CD4-positive, alpha-beta T cell (primary cell): ENCODE measurements around the gene NTMT2. TPM values are rescaled to one million over a fixed set of nuclear protein-coding genes. Genes with fewer than 3 reads are reported as not detected.
"Not testable (repeated sequence)": the region's sequence is repeated elsewhere in the genome, so short reads cannot be mapped to it uniquely, and the experiment has no call there.

ENCODE experiments used
- ATAC-seq: fragments of 200-7000 bp; cut with Tn5 transposase; one replicate; pipeline ENCODE4 v1.10.0; 2022; ENCODE audit warnings: mild to moderate bottlenecking; ENCODE audit not compliant: poor library complexity
- CTCF ChIA-PET: fragments of 350-600 bp; sonication (Branson Sonifier 250); formaldehyde crosslinking; loops from one replicate; lab custom pipeline; 2021; ENCODE audit warnings: antibody characterized with exemption, inconsistent platforms; lab: Charles Lee
- POLR2A ChIA-PET: fragments of 350-600 bp; sonication (Branson Sonifier 250); formaldehyde crosslinking; loops from one replicate; lab custom pipeline; 2021; ENCODE audit warnings: antibody characterized with exemption, inconsistent platforms; lab: Charles Lee
- DNase-seq, 14 experiments: peaks; one replicate each; pipeline ENCODE4 v3.0.0-alpha.2; 2013 to 2020; ENCODE audit warnings: mixed read lengths in 2 of 14
- H3K27ac ChIP-seq, 2 donors: one replicate each; pipeline versions ENCODE4 v1.5.1 to v1.7.0; 2013; ENCODE audit warnings: low read length in 2 of 2, low read depth in 1 of 2, mild to moderate bottlenecking in 1 of 2
- H3K27me3 ChIP-seq, 2 experiments: 1 replicate in 1 of 2; 2 replicates in 1 of 2; pipeline versions ENCODE4 v1.6.1 to v1.7.0; 2013; ENCODE audit warnings: low read length in 2 of 2, control low read depth in 1 of 2, mild to moderate bottlenecking in 1 of 2, moderate library complexity in 1 of 2; ENCODE audit not compliant: insufficient read depth in 2 of 2, control insufficient read depth in 1 of 2
- H3K36me3 ChIP-seq: one replicate; pipeline ENCODE4 v1.6.1; 2013; ENCODE audit warnings: low read length, control low read depth; ENCODE audit not compliant: insufficient read depth
- H3K4me1 ChIP-seq: one replicate; pipeline ENCODE4 v1.6.1; 2013; ENCODE audit warnings: low read length, control low read depth; ENCODE audit not compliant: insufficient read depth
- H3K4me3 ChIP-seq: one replicate; pipeline ENCODE4 v1.5.1; 2013; ENCODE audit warnings: mild to moderate bottlenecking, low read length, moderate library complexity
- H3K9me3 ChIP-seq, 2 experiments: 1 replicate in 1 of 2; 2 replicates in 1 of 2; pipeline versions ENCODE4 v1.6.1 to v1.7.0; 2013; ENCODE audit warnings: low read length in 2 of 2, mild to moderate bottlenecking in 2 of 2, control low read depth in 1 of 2, moderate library complexity in 1 of 2; ENCODE audit not compliant: control insufficient read depth in 1 of 2, insufficient read depth in 1 of 2
- H3K27ac Mint-ChIP-seq: one replicate; pipeline ENCODE4 v1.8.0; 2020; ENCODE audit warnings: mixed read lengths
- H3K27me3 Mint-ChIP-seq: one replicate; pipeline ENCODE4 v1.8.0; 2021; ENCODE audit warnings: mixed read lengths
- H3K36me3 Mint-ChIP-seq: one replicate; pipeline ENCODE4 v1.8.0; 2021; ENCODE audit warnings: low read depth, mixed read lengths
- H3K4me1 Mint-ChIP-seq: one replicate; pipeline ENCODE4 v1.8.0; 2021; ENCODE audit warnings: low read depth, mixed read lengths
- H3K4me3 Mint-ChIP-seq: one replicate; pipeline ENCODE4 v1.8.0; 2020; ENCODE audit warnings: mild to moderate bottlenecking, mixed read lengths
- H3K9me3 Mint-ChIP-seq: one replicate; pipeline ENCODE4 v1.8.0; 2020; ENCODE audit warnings: mixed read lengths
- intact Hi-C, 2 experiments: fragments of 100-400 bp; cut with DNase I in 1 of 2; cut with micrococcal nuclease in 1 of 2; formaldehyde crosslinking; loops; one replicate each; pipeline versions ENCODE4 v1.15.1 to v1.9.0; 2023 to 2025; cut with DNase I, micrococcal nuclease
- total RNA-seq, 174 experiments: library from RNA in 2 of 174; stranded (reverse) in 2 of 174; gene quantifications; one replicate each; pipeline ENCODE4 v1.2.3 and lab custom pipeline; 2021 to 2026
- TF ChIP-seq, protein P1 (sequence below): fragments of 200-600 bp; IDR thresholded peaks from one replicate; pipeline ENCODE4 v1.8.0; 2022; ENCODE audit warnings: antibody characterized with exemption, mild to moderate bottlenecking

NTMT2 gene
- total RNA-seq, 2 experiments from 2014 or later, result not detected

DNA sequence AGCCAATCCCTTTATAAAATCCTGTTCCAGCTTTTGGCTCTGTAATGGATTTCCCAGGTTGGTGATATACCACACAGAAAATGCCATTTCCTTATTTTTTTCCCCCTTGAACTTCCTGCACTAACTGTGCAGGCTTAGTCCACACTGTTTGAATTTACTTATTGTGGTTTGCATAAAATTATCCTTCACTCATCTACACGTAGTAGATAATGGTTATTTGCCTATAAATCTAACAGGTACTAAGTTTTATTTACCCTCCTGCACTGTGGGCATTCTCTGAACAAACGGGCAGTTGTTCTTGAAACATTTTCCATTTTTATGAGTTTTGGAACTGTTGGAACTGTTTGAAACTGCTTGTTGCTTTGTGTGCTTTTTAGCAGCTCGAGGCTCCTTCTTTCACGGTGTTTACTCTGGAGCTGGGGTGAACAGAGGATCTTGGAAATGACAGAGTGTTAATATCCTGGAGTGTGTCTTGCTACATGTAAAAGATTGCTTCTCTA lies 48.3 kb upstream of the NTMT2 start:
- no peaks in the 10 kb centered on the region for H3K36me3 Mint-ChIP-seq
- H3K27me3 ChIP-seq, result peaks cover 3 to 19% of the 10 kb centered on the region in 2 experiments
- no peaks in the 10 kb centered on the region for H3K9me3 ChIP-seq
- no peaks in the 10 kb centered on the region for H3K36me3 ChIP-seq
- DNase-seq, result no peak
- no peaks in the 10 kb centered on the region for H3K4me1 ChIP-seq
- H3K4me3 Mint-ChIP-seq, result no peak overlapping the region
- H3K9me3 Mint-ChIP-seq, result no peaks in the 10 kb centered on the region
- CTCF ChIA-PET, result no interaction called here
- TF ChIP-seq, protein P1, sequence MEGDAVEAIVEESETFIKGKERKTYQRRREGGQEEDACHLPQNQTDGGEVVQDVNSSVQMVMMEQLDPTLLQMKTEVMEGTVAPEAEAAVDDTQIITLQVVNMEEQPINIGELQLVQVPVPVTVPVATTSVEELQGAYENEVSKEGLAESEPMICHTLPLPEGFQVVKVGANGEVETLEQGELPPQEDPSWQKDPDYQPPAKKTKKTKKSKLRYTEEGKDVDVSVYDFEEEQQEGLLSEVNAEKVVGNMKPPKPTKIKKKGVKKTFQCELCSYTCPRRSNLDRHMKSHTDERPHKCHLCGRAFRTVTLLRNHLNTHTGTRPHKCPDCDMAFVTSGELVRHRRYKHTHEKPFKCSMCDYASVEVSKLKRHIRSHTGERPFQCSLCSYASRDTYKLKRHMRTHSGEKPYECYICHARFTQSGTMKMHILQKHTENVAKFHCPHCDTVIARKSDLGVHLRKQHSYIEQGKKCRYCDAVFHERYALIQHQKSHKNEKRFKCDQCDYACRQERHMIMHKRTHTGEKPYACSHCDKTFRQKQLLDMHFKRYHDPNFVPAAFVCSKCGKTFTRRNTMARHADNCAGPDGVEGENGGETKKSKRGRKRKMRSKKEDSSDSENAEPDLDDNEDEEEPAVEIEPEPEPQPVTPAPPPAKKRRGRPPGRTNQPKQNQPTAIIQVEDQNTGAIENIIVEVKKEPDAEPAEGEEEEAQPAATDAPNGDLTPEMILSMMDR, result no peak
- H3K27ac Mint-ChIP-seq, result no peak overlapping the region
- no peaks in the 10 kb centered on the region for H3K4me1 Mint-ChIP-seq
- peaks cover 27% of the 10 kb centered on the region for H3K27me3 Mint-ChIP-seq
- intact Hi-C loops, result no loop called here
- POLR2A ChIA-PET, result no interaction called here
- no peak overlapping the region for H3K4me3 ChIP-seq
- ATAC-seq, result no peak
- H3K27ac ChIP-seq, result no peak overlapping the region

DNA sequence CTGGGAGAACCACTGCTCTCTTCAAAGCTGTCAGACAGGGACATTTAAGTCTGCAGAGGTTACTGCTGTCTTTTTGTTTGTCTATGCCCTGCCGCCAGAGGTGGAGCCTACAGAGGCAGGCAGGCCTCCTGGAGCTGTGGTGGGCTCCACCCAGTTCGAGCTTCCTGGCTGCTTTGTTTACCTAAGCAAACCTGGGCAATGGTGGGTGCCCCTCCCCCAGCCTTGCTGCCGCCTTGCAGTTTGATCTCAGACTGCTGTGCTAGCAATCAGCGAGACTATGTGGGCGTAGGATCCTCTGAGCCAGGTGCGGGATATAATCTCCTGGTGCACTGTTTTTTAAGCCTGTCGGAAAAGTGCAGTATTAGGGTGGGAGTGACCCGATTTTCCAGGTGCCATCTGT lies 32.6 kb upstream of the NTMT2 start:
- ATAC-seq, H3K27ac Mint-ChIP-seq, H3K9me3 Mint-ChIP-seq, CTCF ChIA-PET, H3K4me3 ChIP-seq, H3K4me3 Mint-ChIP-seq, H3K36me3 Mint-ChIP-seq, DNase-seq, H3K36me3 ChIP-seq, intact Hi-C loops, H3K4me1 Mint-ChIP-seq, H3K27ac ChIP-seq, H3K4me1 ChIP-seq, POLR2A ChIA-PET: not testable (repeated sequence)
- Histone ChIP-seq H3K9me3 (peaks cover 0 to 14% of the 10 kb centered on the region in 2 experiments), H3K27me3 (peaks cover 2 to 15% of the 10 kb centered on the region in 2 experiments)
- peaks cover 31% of the 10 kb centered on the region for H3K27me3 Mint-ChIP-seq

DNA sequence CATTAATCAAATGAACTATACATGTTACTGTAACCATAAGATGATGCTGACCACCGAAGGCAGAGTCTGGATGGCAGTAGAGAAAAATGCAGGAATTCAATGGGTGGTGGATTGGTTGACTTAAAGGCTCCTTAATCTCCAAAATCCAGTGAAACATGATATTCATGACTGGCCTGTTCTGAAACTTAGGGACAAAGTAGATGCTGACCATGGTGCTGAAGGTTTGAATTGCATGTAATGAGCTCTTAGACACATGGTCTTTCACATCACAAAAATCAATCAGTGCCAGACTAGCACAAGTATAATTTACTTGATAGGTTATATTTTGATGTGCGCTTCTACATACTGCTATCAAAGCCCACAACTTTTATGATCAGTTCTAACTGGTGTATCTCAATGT lies 30.9 kb upstream of the NTMT2 start:
- DNase-seq (no peak), ATAC-seq (no peak)
- Mint-ChIP-seq H3K36me3 (no peaks in the 10 kb centered on the region), H3K4me1 (no peaks in the 10 kb centered on the region), H3K27me3 (peaks cover 44% of the 10 kb centered on the region), H3K9me3 (peaks cover 5% of the 10 kb centered on the region), H3K4me3 (no peak overlapping the region), H3K27ac (no peak overlapping the region)
- POLR2A ChIA-PET, result no interaction called here
- CTCF ChIA-PET, result no interaction called here
- H3K4me3 ChIP-seq, result no peak overlapping the region
- H3K36me3 ChIP-seq, result no peaks in the 10 kb centered on the region
- H3K9me3 ChIP-seq, result peaks cover 0 to 14% of the 10 kb centered on the region in 2 experiments
- TF ChIP-seq, protein P1, result no peak
- H3K27ac ChIP-seq, result no peak overlapping the region
- H3K4me1 ChIP-seq, result no peaks in the 10 kb centered on the region
- intact Hi-C loops, result no loop called here
- peaks cover 2 to 15% of the 10 kb centered on the region in 2 experiments for H3K27me3 ChIP-seq

DNA sequence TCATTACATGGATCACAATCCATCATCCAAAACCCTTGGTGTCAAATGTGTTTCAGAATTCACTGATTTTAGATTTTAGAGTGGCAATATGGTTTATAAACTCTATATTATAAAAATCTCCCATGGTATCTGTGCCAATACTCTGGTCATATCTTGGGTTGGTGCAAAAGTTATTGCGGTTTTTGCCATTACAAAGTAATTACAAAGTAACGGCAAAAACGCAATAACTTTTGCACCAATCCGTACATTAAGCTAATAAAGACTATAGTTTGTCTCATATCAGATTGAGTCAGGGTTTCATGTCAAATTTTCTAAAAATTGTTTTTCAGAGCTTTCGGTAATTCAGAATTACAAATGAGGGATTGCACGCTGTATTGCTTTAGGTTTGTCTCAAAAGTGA lies 23.4 kb upstream of the NTMT2 start:
- Mint-ChIP-seq H3K9me3 (peaks cover 10% of the 10 kb centered on the region), H3K27me3 (peaks cover 25% of the 10 kb centered on the region), H3K4me3 (no peak overlapping the region), H3K36me3 (no peaks in the 10 kb centered on the region), H3K4me1 (no peaks in the 10 kb centered on the region), H3K27ac (no peak overlapping the region)
- TF ChIP-seq, protein P1, result no peak
- Histone ChIP-seq H3K4me1 (no peaks in the 10 kb centered on the region), H3K4me3 (no peak overlapping the region), H3K36me3 (no peaks in the 10 kb centered on the region), H3K9me3 (peaks cover 0 to 8% of the 10 kb centered on the region in 2 experiments), H3K27me3 (peaks cover 0 to 2% of the 10 kb centered on the region in 2 experiments), H3K27ac (no peak overlapping the region)
- ChIA-PET POLR2A (no interaction called here), CTCF (no interaction called here)
- intact Hi-C loops, result no loop called here
- ATAC-seq (no peak), DNase-seq (no peak)
